ENCODE measurements around the gene DUSP22.

The DUSP22 gene

DNA sequence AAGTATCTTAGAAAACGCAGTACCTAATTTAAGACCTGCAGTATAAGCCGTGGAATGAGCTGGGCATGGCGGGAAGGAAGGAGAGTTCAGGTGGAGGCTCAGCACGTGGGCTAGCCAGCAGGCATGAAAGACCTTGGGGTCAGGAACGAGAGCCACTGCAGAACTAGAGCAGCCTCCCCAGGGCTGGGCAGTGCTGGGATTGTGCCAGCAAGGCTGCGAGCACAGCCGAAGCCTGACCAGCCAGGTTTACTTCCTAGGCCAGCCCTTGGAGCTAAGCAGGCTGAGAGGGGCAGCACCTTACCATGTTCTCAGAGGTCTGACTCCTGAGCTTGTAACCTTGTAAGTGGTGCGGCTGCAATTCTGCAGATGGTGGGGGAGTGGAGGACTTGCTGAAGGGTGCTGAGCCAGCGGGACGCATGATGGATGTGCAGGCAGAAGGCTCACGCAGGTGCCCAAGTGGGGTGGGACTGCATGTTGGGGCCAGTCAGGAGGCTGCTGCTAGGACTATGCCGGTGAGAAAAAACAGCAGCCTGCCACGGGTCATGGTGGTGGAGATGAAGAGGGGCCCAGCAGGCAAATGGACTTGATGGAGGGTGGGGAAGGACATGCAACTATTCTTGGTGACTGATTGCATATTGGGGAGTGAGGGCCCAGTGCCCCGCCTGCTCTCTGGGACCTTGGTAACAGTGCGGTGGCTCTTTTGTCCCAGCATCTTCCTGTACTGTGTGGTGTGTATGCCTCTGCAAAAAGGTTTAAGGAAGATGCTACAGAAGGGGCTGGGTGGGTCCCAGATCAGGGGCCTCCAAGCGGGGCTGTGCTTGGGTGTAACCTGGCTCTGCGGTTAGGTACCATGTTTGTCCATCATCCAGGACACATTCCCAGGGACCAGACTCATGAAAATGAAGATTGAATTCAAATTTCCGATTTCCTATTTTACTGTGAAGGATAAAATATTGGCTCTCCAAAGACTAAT is 61.6 kb downstream of the DUSP22 start:
- TF ChIP-seq, protein P1, sequence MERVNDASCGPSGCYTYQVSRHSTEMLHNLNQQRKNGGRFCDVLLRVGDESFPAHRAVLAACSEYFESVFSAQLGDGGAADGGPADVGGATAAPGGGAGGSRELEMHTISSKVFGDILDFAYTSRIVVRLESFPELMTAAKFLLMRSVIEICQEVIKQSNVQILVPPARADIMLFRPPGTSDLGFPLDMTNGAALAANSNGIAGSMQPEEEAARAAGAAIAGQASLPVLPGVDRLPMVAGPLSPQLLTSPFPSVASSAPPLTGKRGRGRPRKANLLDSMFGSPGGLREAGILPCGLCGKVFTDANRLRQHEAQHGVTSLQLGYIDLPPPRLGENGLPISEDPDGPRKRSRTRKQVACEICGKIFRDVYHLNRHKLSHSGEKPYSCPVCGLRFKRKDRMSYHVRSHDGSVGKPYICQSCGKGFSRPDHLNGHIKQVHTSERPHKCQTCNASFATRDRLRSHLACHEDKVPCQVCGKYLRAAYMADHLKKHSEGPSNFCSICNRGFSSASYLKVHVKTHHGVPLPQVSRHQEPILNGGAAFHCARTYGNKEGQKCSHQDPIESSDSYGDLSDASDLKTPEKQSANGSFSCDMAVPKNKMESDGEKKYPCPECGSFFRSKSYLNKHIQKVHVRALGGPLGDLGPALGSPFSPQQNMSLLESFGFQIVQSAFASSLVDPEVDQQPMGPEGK (CRISPR knock-in tag; IDR thresholded peaks at IDR 0.05; ENCODE audit: borderline replicate concordance) = no peak
- TF ChIP-seq CSDC2 (CRISPR knock-in tag; IDR thresholded peaks at IDR 0.05) (no peak), OSR1 (CRISPR knock-in tag; IDR thresholded peaks at IDR 0.05) (no peak), TOX (CRISPR knock-in tag; IDR thresholded peaks at IDR 0.05; ENCODE audit: borderline replicate concordance) (no peak), ARNTL (CRISPR knock-in tag; IDR thresholded peaks at IDR 0.05; ENCODE audit: borderline replicate concordance, low read depth) (no peak), ISL1 (CRISPR knock-in tag; IDR thresholded peaks at IDR 0.05) (no peak), PPARA (CRISPR knock-in tag; IDR thresholded peaks at IDR 0.05; ENCODE audit: borderline replicate concordance) (no peak), RARB (CRISPR knock-in tag; IDR thresholded peaks at IDR 0.05) (no peak), SNAI2 (CRISPR knock-in tag; IDR thresholded peaks at IDR 0.05) (no peak)
- TF ChIP-seq, protein P2, sequence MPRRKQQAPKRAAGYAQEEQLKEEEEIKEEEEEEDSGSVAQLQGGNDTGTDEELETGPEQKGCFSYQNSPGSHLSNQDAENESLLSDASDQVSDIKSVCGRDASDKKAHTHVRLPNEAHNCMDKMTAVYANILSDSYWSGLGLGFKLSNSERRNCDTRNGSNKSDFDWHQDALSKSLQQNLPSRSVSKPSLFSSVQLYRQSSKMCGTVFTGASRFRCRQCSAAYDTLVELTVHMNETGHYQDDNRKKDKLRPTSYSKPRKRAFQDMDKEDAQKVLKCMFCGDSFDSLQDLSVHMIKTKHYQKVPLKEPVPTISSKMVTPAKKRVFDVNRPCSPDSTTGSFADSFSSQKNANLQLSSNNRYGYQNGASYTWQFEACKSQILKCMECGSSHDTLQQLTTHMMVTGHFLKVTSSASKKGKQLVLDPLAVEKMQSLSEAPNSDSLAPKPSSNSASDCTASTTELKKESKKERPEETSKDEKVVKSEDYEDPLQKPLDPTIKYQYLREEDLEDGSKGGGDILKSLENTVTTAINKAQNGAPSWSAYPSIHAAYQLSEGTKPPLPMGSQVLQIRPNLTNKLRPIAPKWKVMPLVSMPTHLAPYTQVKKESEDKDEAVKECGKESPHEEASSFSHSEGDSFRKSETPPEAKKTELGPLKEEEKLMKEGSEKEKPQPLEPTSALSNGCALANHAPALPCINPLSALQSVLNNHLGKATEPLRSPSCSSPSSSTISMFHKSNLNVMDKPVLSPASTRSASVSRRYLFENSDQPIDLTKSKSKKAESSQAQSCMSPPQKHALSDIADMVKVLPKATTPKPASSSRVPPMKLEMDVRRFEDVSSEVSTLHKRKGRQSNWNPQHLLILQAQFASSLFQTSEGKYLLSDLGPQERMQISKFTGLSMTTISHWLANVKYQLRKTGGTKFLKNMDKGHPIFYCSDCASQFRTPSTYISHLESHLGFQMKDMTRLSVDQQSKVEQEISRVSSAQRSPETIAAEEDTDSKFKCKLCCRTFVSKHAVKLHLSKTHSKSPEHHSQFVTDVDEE (CRISPR knock-in tag; IDR thresholded peaks at IDR 0.05) = no peak
- no peak for ATAC-seq

DNA sequence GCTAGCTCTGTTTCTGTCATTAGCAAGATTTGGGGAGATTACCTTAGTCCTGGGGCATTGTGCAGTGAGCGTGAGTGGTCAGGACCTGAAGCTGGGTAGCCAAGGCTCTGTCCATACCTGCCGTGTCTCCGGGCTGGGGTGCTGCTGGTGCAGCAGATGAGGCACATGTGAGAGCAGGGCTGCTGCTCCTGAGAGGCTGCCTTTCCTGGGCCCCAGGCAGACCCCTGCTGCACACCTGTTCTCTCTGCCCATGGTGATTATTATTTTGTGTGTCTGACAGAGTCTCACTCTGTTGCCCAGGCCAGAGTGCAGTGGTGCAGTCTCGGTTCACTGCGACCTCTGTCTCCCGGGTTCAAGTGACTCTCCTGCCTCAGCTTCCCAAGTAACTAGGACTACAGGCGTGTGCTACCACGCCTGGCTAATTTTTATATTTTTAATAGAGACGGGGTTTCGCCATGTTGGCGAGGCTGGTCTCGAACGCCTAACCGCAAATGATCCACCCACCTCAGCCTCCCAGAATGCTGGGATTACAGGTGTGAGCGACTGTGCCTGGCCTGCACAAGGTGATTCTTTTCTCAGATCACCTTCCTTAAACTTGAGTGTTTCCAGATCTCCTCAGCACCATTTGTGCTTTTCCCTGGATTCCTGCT is 62.5 kb downstream of the DUSP22 start:
- ATAC-seq = no peak
- TF ChIP-seq, protein P3, sequence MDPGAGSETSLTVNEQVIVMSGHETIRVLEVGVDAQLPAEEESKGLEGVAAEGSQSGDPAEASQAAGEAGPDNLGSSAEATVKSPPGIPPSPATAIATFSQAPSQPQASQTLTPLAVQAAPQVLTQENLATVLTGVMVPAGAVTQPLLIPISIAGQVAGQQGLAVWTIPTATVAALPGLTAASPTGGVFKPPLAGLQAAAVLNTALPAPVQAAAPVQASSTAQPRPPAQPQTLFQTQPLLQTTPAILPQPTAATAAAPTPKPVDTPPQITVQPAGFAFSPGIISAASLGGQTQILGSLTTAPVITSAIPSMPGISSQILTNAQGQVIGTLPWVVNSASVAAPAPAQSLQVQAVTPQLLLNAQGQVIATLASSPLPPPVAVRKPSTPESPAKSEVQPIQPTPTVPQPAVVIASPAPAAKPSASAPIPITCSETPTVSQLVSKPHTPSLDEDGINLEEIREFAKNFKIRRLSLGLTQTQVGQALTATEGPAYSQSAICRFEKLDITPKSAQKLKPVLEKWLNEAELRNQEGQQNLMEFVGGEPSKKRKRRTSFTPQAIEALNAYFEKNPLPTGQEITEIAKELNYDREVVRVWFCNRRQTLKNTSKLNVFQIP (CRISPR knock-in tag; IDR thresholded peaks at IDR 0.05; ENCODE audit: borderline replicate concordance, low read depth) = no peak
- TF ChIP-seq ZNF8 (CRISPR knock-in tag; IDR thresholded peaks at IDR 0.05) = no peak
- no peak for TF ChIP-seq ESRRG (CRISPR knock-in tag; IDR thresholded peaks at IDR 0.05)
- no peak for TF ChIP-seq PPARA (CRISPR knock-in tag; IDR thresholded peaks at IDR 0.05; ENCODE audit: borderline replicate concordance)
- TF ChIP-seq BACH2 (CRISPR knock-in tag; IDR thresholded peaks at IDR 0.05; ENCODE audit: borderline replicate concordance) = no peak
- TF ChIP-seq ZNF565 (CRISPR knock-in tag; conservative IDR thresholded peaks at IDR 0.05; ENCODE audit: low read depth) = no peak

DNA sequence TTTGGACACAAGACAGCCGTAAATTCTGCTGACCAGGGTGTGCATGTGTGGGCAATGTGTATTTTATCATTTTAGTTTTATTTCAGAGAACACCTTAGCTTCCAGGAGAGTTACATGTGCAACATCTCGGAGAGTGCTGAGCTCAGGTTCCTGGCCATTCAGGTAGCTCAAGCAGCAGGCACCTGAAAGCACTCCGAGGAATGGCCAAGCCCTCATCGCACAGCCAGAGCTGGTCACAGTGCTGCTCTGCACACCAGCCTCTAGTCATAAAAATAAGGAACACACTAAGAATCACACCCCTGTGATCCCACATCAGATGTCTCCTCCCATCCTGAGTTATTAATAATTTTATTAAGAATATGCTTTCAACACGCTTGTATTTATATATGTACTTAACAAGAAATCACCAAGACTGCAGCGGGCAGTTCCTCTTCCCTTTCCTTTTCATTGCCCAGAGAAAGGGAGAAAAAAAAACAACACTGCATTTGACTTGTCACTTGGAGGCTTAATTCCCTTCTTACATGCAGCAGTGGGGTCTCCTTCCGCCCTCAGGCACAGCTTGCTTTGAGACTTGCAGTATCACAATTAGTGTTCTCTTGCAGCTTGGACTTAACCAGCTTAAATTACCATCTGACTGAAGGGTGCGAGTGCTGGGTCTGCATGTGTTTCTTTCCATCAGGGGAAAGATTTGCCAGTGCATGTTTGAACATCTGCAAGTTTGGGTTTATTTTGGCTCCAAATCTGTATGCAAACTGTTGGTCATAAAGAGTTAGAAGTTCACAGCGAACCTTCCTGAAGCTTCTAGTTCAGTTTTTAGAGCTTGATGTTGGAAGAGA is 63.3 kb downstream of the DUSP22 start:
- ATAC-seq = no peak
- no peak for TF ChIP-seq SNAI2 (CRISPR knock-in tag; IDR thresholded peaks at IDR 0.05)
- TF ChIP-seq, protein P1 (CRISPR knock-in tag; IDR thresholded peaks at IDR 0.05; ENCODE audit: borderline replicate concordance) = no peak
- no peak for TF ChIP-seq TOX (CRISPR knock-in tag; IDR thresholded peaks at IDR 0.05; ENCODE audit: borderline replicate concordance)

DNA sequence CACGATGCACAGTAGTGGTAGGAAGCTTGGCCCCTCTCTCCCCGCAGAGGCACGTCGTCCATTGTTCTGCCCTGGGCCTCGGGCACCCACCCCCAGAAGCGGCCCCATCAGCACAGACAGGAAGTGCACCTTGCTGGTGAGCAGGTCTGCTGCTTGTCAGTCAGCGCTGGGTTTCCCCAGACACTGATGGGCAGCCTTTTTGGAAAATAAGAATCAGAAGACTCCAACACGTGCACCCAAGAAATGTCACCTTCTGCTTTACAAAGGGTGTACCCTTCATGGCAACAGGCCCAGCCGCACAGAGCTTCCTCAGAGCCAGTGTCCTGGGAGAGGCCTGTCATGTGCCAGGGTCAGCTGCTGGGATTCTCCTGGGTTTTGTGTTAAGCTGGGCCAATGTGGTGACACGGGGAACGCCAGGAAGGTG is 64.6 kb downstream of the DUSP22 start:
- no peak for ATAC-seq
- TF ChIP-seq PPARA (CRISPR knock-in tag; IDR thresholded peaks at IDR 0.05; ENCODE audit: borderline replicate concordance) (no peak), TCF4 (CRISPR knock-in tag; IDR thresholded peaks at IDR 0.05; ENCODE audit: borderline replicate concordance) (no peak), ZNF70 (CRISPR knock-in tag; IDR thresholded peaks at IDR 0.05) (no peak), TOX (CRISPR knock-in tag; IDR thresholded peaks at IDR 0.05; ENCODE audit: borderline replicate concordance) (no peak), CSDC2 (CRISPR knock-in tag; IDR thresholded peaks at IDR 0.05) (no peak), ZC3H10 (CRISPR knock-in tag; IDR thresholded peaks at IDR 0.05) (no peak), ZNF565 (CRISPR knock-in tag; conservative IDR thresholded peaks at IDR 0.05; ENCODE audit: low read depth) (no peak)
- TF ChIP-seq, protein P3 (CRISPR knock-in tag; IDR thresholded peaks at IDR 0.05; ENCODE audit: borderline replicate concordance, low read depth) = no peak
- TF ChIP-seq, protein P2 (CRISPR knock-in tag; IDR thresholded peaks at IDR 0.05) = no peak
